Activated CD8-positive, alpha-beta T cell treated with anti-CD3 and anti-CD28 coated beads for 36 hours (primary cell): ENCODE results near the gene LRRC8D. TPM values are rescaled to one million over a fixed set of nuclear protein-coding genes. Genes with fewer than 3 reads are reported as not detected.

Source experiments
- ATAC-seq: fragments of 200-7000 bp; cut with Tn5 transposase; one replicate; pipeline ENCODE4 v1.10.0; 2021; ENCODE audit warnings: mild to moderate bottlenecking, moderate library complexity
- CTCF ChIA-PET: fragments of 350-600 bp; sonication (Branson Sonifier 250); formaldehyde crosslinking; loops from one replicate; lab custom pipeline; 2021; ENCODE audit warnings: antibody characterized with exemption; lab: Charles Lee
- POLR2A ChIA-PET: fragments of 350-600 bp; sonication (Branson Sonifier 250); formaldehyde crosslinking; loops from one replicate; lab custom pipeline; 2021; ENCODE audit warnings: antibody characterized with exemption; lab: Charles Lee
- DNase-seq: peaks from one replicate; pipeline ENCODE4 v3.0.0-alpha.2; 2020
- H3K27ac Mint-ChIP-seq: one replicate; pipeline ENCODE4 v1.8.0; 2021; ENCODE audit warnings: mild to moderate bottlenecking, mixed read lengths
- H3K27me3 Mint-ChIP-seq: one replicate; pipeline ENCODE4 v1.8.0; 2021; ENCODE audit warnings: mixed read lengths
- H3K36me3 Mint-ChIP-seq: one replicate; pipeline ENCODE4 v1.8.0; 2021; ENCODE audit warnings: low read depth, mixed read lengths
- H3K4me1 Mint-ChIP-seq: one replicate; pipeline ENCODE4 v1.8.0; 2021; ENCODE audit warnings: low read depth, mixed read lengths
- H3K4me3 Mint-ChIP-seq: one replicate; pipeline ENCODE4 v1.8.0; 2021; ENCODE audit warnings: mild to moderate bottlenecking, moderate library complexity, mixed read lengths
- H3K9me3 Mint-ChIP-seq: one replicate; pipeline ENCODE4 v1.8.0; 2021; ENCODE audit warnings: mixed read lengths
- intact Hi-C: fragments of 100-400 bp; cut with micrococcal nuclease; formaldehyde crosslinking; loops from one replicate; pipeline ENCODE4 v1.10.0; 2022
- total RNA-seq, 2 experiments: library from RNA; stranded (reverse); gene quantifications; one replicate each; pipeline ENCODE4 v1.2.3, GENCODE V29; 2021
- TF ChIP-seq, protein P1 (sequence below): fragments of 200-600 bp; IDR thresholded peaks from one replicate; pipeline ENCODE4 v1.8.0; 2022; ENCODE audit warnings: antibody characterized with exemption, mild to moderate bottlenecking

Gene LRRC8D
- total RNA-seq, 2 experiments from 2014 or later = 26.3 to 27.5 TPM

GRCh38 chr1:89951766-89952604, 131.2 kb downstream of the LRRC8D start:
- ChIA-PET CTCF (interaction anchor here (1.3 to 1.9 kb wide), 2 partner anchors 147 to 150 kb away, joined by 3 to 6 read pairs; no protein-coding TSS in a partner anchor), POLR2A (no interaction called here)
- no peak for ATAC-seq
- no peaks in the 10 kb centered on the region for H3K36me3 Mint-ChIP-seq
- intact Hi-C loops = no loop called here
- DNase-seq = no peak
- H3K27me3 Mint-ChIP-seq = no peaks in the 10 kb centered on the region
- no peak overlapping the region for H3K4me3 Mint-ChIP-seq
- H3K27ac Mint-ChIP-seq = no peak overlapping the region
- peaks cover 12% of the 10 kb centered on the region for H3K4me1 Mint-ChIP-seq
- TF ChIP-seq, protein P1, sequence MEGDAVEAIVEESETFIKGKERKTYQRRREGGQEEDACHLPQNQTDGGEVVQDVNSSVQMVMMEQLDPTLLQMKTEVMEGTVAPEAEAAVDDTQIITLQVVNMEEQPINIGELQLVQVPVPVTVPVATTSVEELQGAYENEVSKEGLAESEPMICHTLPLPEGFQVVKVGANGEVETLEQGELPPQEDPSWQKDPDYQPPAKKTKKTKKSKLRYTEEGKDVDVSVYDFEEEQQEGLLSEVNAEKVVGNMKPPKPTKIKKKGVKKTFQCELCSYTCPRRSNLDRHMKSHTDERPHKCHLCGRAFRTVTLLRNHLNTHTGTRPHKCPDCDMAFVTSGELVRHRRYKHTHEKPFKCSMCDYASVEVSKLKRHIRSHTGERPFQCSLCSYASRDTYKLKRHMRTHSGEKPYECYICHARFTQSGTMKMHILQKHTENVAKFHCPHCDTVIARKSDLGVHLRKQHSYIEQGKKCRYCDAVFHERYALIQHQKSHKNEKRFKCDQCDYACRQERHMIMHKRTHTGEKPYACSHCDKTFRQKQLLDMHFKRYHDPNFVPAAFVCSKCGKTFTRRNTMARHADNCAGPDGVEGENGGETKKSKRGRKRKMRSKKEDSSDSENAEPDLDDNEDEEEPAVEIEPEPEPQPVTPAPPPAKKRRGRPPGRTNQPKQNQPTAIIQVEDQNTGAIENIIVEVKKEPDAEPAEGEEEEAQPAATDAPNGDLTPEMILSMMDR = no peak
- no peaks in the 10 kb centered on the region for H3K9me3 Mint-ChIP-seq

GRCh38 chr1:89952605-89953130, 131.8 kb downstream of the LRRC8D start:
- POLR2A ChIA-PET = no interaction called here
- TF ChIP-seq, protein P1 = no peak
- ATAC-seq (no peak), DNase-seq (no peak)
- H3K36me3 Mint-ChIP-seq = no peaks in the 10 kb centered on the region
- no peak overlapping the region for H3K27ac Mint-ChIP-seq
- H3K27me3 Mint-ChIP-seq = no peaks in the 10 kb centered on the region
- intact Hi-C loops = no loop called here
- peaks cover 19% of the 10 kb centered on the region for H3K4me1 Mint-ChIP-seq
- H3K9me3 Mint-ChIP-seq = no peaks in the 10 kb centered on the region
- CTCF ChIA-PET = interaction anchor here (1.3 to 1.9 kb wide), 2 partner anchors 148 to 151 kb away, joined by 3 to 6 read pairs; no protein-coding TSS in a partner anchor
- no peak overlapping the region for H3K4me3 Mint-ChIP-seq

- ChIA-PET POLR2A (no interaction called here), CTCF (interaction anchor here (0.9 to 1.9 kb wide), 2 partner anchors 152 to 191 kb away, joined by 3 to 6 read pairs; no protein-coding TSS in a partner anchor)
- Mint-ChIP-seq H3K27ac (no peak overlapping the region), H3K9me3 (no peaks in the 10 kb centered on the region), H3K4me1 (peaks cover 24% of the 10 kb centered on the region), H3K27me3 (no peaks in the 10 kb centered on the region), H3K4me3 (no peak overlapping the region), H3K36me3 (no peaks in the 10 kb centered on the region)
- DNase-seq (peak; percentile 61), ATAC-seq (peak; percentile 68)
- TF ChIP-seq, protein P1 = peak; percentile 34
- intact Hi-C loops = no loop called here
Observed at GRCh38 chr1:89953131-89953626, 132.3 kb downstream of the LRRC8D start.

GRCh38 chr1:89953929-89954328, 133.1 kb downstream of the LRRC8D start:
- CTCF ChIA-PET = interaction anchor here (0.7 to 1.9 kb wide), 4 partner anchors 10 to 192 kb away, joined by 3 to 6 read pairs (median 4); no protein-coding TSS in a partner anchor
- H3K27me3 Mint-ChIP-seq = no peaks in the 10 kb centered on the region
- ATAC-seq (no peak), DNase-seq (no peak)
- no peak overlapping the region for H3K4me3 Mint-ChIP-seq
- peaks cover 30% of the 10 kb centered on the region for H3K4me1 Mint-ChIP-seq
- TF ChIP-seq, protein P1 = no peak
- no peak overlapping the region for H3K27ac Mint-ChIP-seq
- peaks cover 1% of the 10 kb centered on the region for H3K36me3 Mint-ChIP-seq
- POLR2A ChIA-PET = no interaction called here
- H3K9me3 Mint-ChIP-seq = no peaks in the 10 kb centered on the region
- intact Hi-C loops = no loop called here

- no peak for DNase-seq
- no peak for ATAC-seq
- Mint-ChIP-seq H3K4me3 (no peak overlapping the region), H3K4me1 (peaks cover 33% of the 10 kb centered on the region), H3K9me3 (no peaks in the 10 kb centered on the region), H3K36me3 (peaks cover 1% of the 10 kb centered on the region), H3K27me3 (no peaks in the 10 kb centered on the region), H3K27ac (no peak overlapping the region)
- ChIA-PET CTCF (interaction anchor here (0.9 kb wide), 1 partner anchor 112 kb away, joined by 5 read pairs; no protein-coding TSS in a partner anchor), POLR2A (no interaction called here)
- intact Hi-C loops = no loop called here
- TF ChIP-seq, protein P1 = no peak
Observed at GRCh38 chr1:89954401-89954800, 133.6 kb downstream of the LRRC8D start.
